ENCODE results near the gene KIF26A.

- TF ChIP-seq ZBTB7A (IDR thresholded peaks at IDR 0.05; ENCODE audit: low read depth) = peak; percentile 84
- TF ChIP-seq CREB1 (IDR thresholded peaks at IDR 0.05; ENCODE audit: low read depth) = no peak
- no peak for TF ChIP-seq EP300 (IDR thresholded peaks at IDR 0.05; ENCODE audit: borderline replicate concordance)
- no peak for TF ChIP-seq TAF1 (IDR thresholded peaks at IDR 0.05; ENCODE audit: low read depth)
- no peak for TF ChIP-seq CEBPB (IDR thresholded peaks at IDR 0.05)
Observed at GRCh38 chr14:104132981-104133380, 5.4 kb upstream of the KIF26A start.

Measured in Ishikawa (cell line).